Stimulated activated CD4-positive, alpha-beta T cell treated with anti-CD3 and anti-CD28 coated beads, Interleukin-4, amount 100 ng/mL, for 24 hours (primary cell): ENCODE measurements around the gene CEACAM18.

Experiments used
- DNase-seq: peaks from one replicate; pipeline ENCODE4 v3.0.0-alpha.2; 2020

Gene CEACAM18

DNA sequence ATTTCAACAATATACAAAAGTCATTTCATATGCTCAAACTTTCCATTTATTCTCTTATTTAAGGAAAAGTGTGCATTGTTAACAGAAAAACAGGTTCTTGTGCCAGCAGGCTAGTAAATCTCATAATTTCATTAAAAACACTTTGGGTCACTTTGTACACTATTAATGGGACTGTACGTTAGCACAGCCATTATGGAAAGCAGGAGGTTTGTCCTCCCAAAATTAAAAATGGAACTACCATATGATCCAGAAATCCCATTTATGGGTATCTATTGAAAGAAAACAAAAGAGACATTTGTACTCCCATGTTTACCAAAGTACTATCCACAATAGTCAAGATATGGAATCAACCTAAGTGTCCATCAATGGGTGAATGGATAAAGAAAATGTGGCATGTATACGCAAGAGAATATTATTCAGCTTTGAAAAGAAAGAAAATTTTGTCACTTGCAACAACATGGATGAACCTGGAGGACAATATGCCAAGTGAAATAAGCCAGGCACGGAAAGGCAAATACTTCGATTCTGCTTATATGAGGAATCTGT lies 61.6 kb downstream of the CEACAM18 start:
- no peak for DNase-seq
